ENCODE results near the gene SPATA16. TPM values are rescaled to one million over a fixed set of nuclear protein-coding genes. Genes with fewer than 3 reads are reported as not detected.

SPATA16 gene
- total and polyA plus RNA-seq, 2 experiments from 2014 or later, result not detected

- no peak for TF ChIP-seq CREB1 (CRISPR knock-in tag; IDR thresholded peaks at IDR 0.05; ENCODE audit: low read depth)
- H3K9me3 Mint-ChIP-seq, result peaks cover 5% of the 10 kb centered on the region; the same call in 2 of the 3 replicates
- Histone ChIP-seq H3K27ac (ENCODE audit: low read depth) (no peak overlapping the region), H3K4me3 (no peak overlapping the region), H3K27me3 (ENCODE audit: insufficient read depth) (no peaks in the 10 kb centered on the region), H4K20me1 (replicated peaks; ENCODE audit: insufficient read depth) (no peaks in the 10 kb centered on the region), H3K4me1 (ENCODE audit: insufficient read depth) (peaks cover 4% of the 10 kb centered on the region), H3K36me3 (ENCODE audit: insufficient read depth) (no peaks in the 10 kb centered on the region), H3F3A (replicated peaks; ENCODE audit: low read depth) (no peaks in the 10 kb centered on the region), H3K4me2 (no peak overlapping the region), H3K9me2 (ENCODE audit: insufficient read depth) (peaks cover 7% of the 10 kb centered on the region), H3K79me2 (replicated peaks; ENCODE audit: insufficient read depth) (no peaks in the 10 kb centered on the region), H2AFZ (no peak overlapping the region)
- no peaks in the 10 kb centered on the region for H3K27me3 Mint-ChIP-seq (ENCODE audit: insufficient read depth, low read depth, poor library complexity)
- peaks cover 10% of the 10 kb centered on the region for H3K36me3 Mint-ChIP-seq (ENCODE audit: low read depth)
- peaks cover 8% of the 10 kb centered on the region for H3K4me1 Mint-ChIP-seq
- DNase-seq (ENCODE audit: low spot score) (no peak), ATAC-seq (no peak)
- no peak overlapping the region for H3K4me3 Mint-ChIP-seq
- H3K27ac Mint-ChIP-seq, result no peak overlapping the region
Measured at GRCh38 chr3:172869784-172870518, 271.1 kb downstream of the SPATA16 start.

GRCh38 chr3:172869368-172869771, 271.7 kb downstream of the SPATA16 start:
- Histone ChIP-seq H4K20me1 (replicated peaks; ENCODE audit: insufficient read depth) (no peaks in the 10 kb centered on the region), H3K27me3 (ENCODE audit: insufficient read depth) (no peaks in the 10 kb centered on the region), H3F3A (replicated peaks; ENCODE audit: low read depth) (no peaks in the 10 kb centered on the region), H3K9me2 (ENCODE audit: insufficient read depth) (peaks cover 7% of the 10 kb centered on the region), H2AFZ (no peak overlapping the region), H3K79me2 (replicated peaks; ENCODE audit: insufficient read depth) (no peaks in the 10 kb centered on the region), H3K27ac (ENCODE audit: low read depth) (no peak overlapping the region), H3K4me2 (no peak overlapping the region), H3K4me1 (ENCODE audit: insufficient read depth) (no peaks in the 10 kb centered on the region; the same call in 1 of the 2 replicates), H3K36me3 (ENCODE audit: insufficient read depth) (no peaks in the 10 kb centered on the region), H3K4me3 (no peak overlapping the region)
- ATAC-seq, result no peak
- no peak for TF ChIP-seq STAT1 (IDR thresholded peaks at IDR 0.05; ENCODE audit: unreplicated experiment)
- no peak for TF ChIP-seq EZH2 (IDR thresholded peaks at IDR 0.05; ENCODE audit: low read depth, unreplicated experiment)
- no peak for TF ChIP-seq ZNF114 (CRISPR knock-in tag; IDR thresholded peaks at IDR 0.05)
- Mint-ChIP-seq H3K27ac (no peak overlapping the region), H3K36me3 (ENCODE audit: low read depth) (peaks cover 10% of the 10 kb centered on the region), H3K9me3 (peaks cover 5% of the 10 kb centered on the region; the same call in 2 of the 3 replicates), H3K27me3 (ENCODE audit: insufficient read depth, low read depth, poor library complexity) (no peaks in the 10 kb centered on the region), H3K4me3 (no peak overlapping the region), H3K4me1 (peaks cover 2% of the 10 kb centered on the region)
- no peak for DNase-seq (ENCODE audit: low spot score)

DNA sequence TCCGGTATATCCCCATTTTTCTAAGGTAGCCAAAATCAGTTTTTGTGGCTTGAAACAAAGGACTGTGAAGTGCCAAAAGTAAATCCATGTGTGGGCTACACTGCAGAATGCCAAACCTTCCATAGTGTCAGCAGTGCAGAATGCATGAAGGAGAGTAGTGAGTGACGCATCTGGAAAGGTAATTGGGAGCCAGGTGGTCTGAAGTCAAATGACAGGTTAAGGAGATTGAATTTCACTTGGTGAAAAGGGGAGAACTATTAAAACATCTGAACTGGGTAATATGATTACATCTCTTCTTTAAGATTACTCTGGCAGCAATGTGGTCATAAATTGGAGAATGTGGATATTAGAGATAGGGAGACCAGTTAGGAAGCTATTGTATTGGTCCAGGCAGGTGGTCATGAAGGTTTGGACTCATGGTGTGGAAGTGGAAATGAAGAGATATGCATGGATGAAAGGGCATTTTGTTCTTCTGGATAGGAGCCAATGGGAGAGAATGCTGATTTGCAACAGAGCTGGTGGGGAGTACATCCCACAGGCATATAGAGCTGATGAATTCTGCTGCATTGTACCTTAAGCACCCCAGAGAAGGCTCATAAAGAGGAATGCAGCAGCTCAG, 272.3 kb downstream of the SPATA16 start:
- H3K4me3 ChIP-seq, result no peak overlapping the region
- TF ChIP-seq REST (IDR thresholded peaks at IDR 0.05; ENCODE audit: unreplicated experiment), result no peak
- TF ChIP-seq, protein P1, sequence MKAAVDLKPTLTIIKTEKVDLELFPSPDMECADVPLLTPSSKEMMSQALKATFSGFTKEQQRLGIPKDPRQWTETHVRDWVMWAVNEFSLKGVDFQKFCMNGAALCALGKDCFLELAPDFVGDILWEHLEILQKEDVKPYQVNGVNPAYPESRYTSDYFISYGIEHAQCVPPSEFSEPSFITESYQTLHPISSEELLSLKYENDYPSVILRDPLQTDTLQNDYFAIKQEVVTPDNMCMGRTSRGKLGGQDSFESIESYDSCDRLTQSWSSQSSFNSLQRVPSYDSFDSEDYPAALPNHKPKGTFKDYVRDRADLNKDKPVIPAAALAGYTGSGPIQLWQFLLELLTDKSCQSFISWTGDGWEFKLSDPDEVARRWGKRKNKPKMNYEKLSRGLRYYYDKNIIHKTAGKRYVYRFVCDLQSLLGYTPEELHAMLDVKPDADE (IDR thresholded peaks at IDR 0.05), result no peak
- TF ChIP-seq CREB1 (CRISPR knock-in tag; IDR thresholded peaks at IDR 0.05; ENCODE audit: low read depth), result no peak
- TF ChIP-seq EZH2 (IDR thresholded peaks at IDR 0.05; ENCODE audit: low read depth, unreplicated experiment), result no peak
- TF ChIP-seq EZH2phosphoT487 (IDR thresholded peaks at IDR 0.05; ENCODE audit: unreplicated experiment), result no peak
- TF ChIP-seq CTCF (conservative IDR thresholded peaks at IDR 0.05; ENCODE audit: low read depth in 2 of 2), result no peak
- TF ChIP-seq POLR2AphosphoS5 (IDR thresholded peaks at IDR 0.05; ENCODE audit: low read depth), result no peak
- no peak for TF ChIP-seq JUNB (IDR thresholded peaks at IDR 0.05; ENCODE audit: unreplicated experiment)
- TF ChIP-seq ZNF331 (CRISPR knock-in tag; IDR thresholded peaks at IDR 0.05; ENCODE audit: low read depth), result no peak
- no peak for TF ChIP-seq NANOG (IDR thresholded peaks at IDR 0.05; ENCODE audit: borderline replicate concordance)
- TF ChIP-seq ZNF114 (CRISPR knock-in tag; IDR thresholded peaks at IDR 0.05), result no peak
- no peak for TF ChIP-seq STAT1 (IDR thresholded peaks at IDR 0.05; ENCODE audit: unreplicated experiment)

More for the DNA sequence above, 272.3 kb downstream of the SPATA16 start:
- H3K36me3 Mint-ChIP-seq (ENCODE audit: low read depth), result peaks cover 10% of the 10 kb centered on the region
- Histone ChIP-seq H3K9me2 (ENCODE audit: insufficient read depth) (peaks cover 7% of the 10 kb centered on the region), H3K4me2 (no peak overlapping the region), H3K36me3 (ENCODE audit: insufficient read depth) (no peaks in the 10 kb centered on the region), H2AFZ (no peak overlapping the region), H3K79me2 (replicated peaks; ENCODE audit: insufficient read depth) (no peaks in the 10 kb centered on the region), H3F3A (replicated peaks; ENCODE audit: low read depth) (no peaks in the 10 kb centered on the region), H3K27ac (ENCODE audit: low read depth) (no peak overlapping the region), H4K20me1 (replicated peaks; ENCODE audit: insufficient read depth) (no peaks in the 10 kb centered on the region), H3K27me3 (ENCODE audit: insufficient read depth) (no peaks in the 10 kb centered on the region), H3K4me1 (ENCODE audit: insufficient read depth) (no peaks in the 10 kb centered on the region)
- peaks cover 5% of the 10 kb centered on the region; the same call in 2 of the 3 replicates for H3K9me3 Mint-ChIP-seq
- no peaks in the 10 kb centered on the region for H3K27me3 Mint-ChIP-seq (ENCODE audit: insufficient read depth, low read depth, poor library complexity)
- ATAC-seq (no peak), DNase-seq (ENCODE audit: low spot score) (no peak)
- no peak overlapping the region for H3K4me3 Mint-ChIP-seq
- no peak overlapping the region for H3K27ac Mint-ChIP-seq
- no peaks in the 10 kb centered on the region for H3K4me1 Mint-ChIP-seq
